ENCODE results near the gene FIG4. TPM values are rescaled to one million over a fixed set of nuclear protein-coding genes. Genes with fewer than 3 reads are reported as not detected.

The FIG4 gene
- total RNA-seq, 1 experiment from 2014 or later, result 21.3 TPM

DNA sequence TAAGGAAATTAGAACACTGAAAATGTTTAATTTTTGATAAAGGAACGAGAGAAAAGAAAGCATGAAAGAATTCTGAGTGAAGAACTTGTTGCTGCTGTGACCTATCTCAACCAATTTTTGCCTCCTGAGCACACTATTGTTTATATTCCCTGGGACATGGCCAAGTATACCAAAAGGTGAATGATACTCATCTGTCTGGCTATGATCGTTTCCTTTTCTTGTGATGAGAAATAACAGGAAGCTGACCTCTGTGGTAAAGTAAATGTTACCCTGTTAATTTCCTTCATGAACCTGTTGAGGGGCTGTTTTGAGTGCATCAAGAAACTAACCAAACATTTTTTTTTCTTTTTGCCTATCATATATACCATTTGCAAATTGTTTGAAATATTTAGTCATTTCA, 69.1 kb downstream of the FIG4 start:
- Mint-ChIP-seq H3K9me3 (peaks cover 36% of the 10 kb centered on the region), H3K27ac (no peak overlapping the region), H3K4me1 (no peaks in the 10 kb centered on the region), H3K36me3 (peaks cover 38% of the 10 kb centered on the region), H3K4me3 (no peak overlapping the region), H3K27me3 (ENCODE audit: low read depth) (no peaks in the 10 kb centered on the region)
- ChIA-PET CTCF (interaction anchor here (1.6 kb wide), 1 partner anchor 23 kb away, joined by 4 read pairs; no protein-coding TSS in a partner anchor), POLR2A (no interaction called here)
- DNase-seq (ENCODE audit: low spot score), result no peak
- TF ChIP-seq TP53 (CRISPR knock-in tag; IDR thresholded peaks at IDR 0.05), result no peak
- no peak for TF ChIP-seq KAT7 (CRISPR knock-in tag; IDR thresholded peaks at IDR 0.05; ENCODE audit: borderline replicate concordance)
- TF ChIP-seq NR1H2 (CRISPR knock-in tag; IDR thresholded peaks at IDR 0.05), result no peak
- no peak for TF ChIP-seq MYBL2 (CRISPR knock-in tag; IDR thresholded peaks at IDR 0.05)
- TF ChIP-seq, protein P1, sequence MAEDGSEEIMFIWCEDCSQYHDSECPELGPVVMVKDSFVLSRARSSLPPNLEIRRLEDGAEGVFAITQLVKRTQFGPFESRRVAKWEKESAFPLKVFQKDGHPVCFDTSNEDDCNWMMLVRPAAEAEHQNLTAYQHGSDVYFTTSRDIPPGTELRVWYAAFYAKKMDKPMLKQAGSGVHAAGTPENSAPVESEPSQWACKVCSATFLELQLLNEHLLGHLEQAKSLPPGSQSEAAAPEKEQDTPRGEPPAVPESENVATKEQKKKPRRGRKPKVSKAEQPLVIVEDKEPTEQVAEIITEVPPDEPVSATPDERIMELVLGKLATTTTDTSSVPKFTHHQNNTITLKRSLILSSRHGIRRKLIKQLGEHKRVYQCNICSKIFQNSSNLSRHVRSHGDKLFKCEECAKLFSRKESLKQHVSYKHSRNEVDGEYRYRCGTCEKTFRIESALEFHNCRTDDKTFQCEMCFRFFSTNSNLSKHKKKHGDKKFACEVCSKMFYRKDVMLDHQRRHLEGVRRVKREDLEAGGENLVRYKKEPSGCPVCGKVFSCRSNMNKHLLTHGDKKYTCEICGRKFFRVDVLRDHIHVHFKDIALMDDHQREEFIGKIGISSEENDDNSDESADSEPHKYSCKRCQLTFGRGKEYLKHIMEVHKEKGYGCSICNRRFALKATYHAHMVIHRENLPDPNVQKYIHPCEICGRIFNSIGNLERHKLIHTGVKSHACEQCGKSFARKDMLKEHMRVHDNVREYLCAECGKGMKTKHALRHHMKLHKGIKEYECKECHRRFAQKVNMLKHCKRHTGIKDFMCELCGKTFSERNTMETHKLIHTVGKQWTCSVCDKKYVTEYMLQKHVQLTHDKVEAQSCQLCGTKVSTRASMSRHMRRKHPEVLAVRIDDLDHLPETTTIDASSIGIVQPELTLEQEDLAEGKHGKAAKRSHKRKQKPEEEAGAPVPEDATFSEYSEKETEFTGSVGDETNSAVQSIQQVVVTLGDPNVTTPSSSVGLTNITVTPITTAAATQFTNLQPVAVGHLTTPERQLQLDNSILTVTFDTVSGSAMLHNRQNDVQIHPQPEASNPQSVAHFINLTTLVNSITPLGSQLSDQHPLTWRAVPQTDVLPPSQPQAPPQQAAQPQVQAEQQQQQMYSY (CRISPR knock-in tag; IDR thresholded peaks at IDR 0.05), result no peak
- no peak for TF ChIP-seq E2F4 (CRISPR knock-in tag; IDR thresholded peaks at IDR 0.05; ENCODE audit: borderline replicate concordance, low read depth)
- TF ChIP-seq, protein P2, sequence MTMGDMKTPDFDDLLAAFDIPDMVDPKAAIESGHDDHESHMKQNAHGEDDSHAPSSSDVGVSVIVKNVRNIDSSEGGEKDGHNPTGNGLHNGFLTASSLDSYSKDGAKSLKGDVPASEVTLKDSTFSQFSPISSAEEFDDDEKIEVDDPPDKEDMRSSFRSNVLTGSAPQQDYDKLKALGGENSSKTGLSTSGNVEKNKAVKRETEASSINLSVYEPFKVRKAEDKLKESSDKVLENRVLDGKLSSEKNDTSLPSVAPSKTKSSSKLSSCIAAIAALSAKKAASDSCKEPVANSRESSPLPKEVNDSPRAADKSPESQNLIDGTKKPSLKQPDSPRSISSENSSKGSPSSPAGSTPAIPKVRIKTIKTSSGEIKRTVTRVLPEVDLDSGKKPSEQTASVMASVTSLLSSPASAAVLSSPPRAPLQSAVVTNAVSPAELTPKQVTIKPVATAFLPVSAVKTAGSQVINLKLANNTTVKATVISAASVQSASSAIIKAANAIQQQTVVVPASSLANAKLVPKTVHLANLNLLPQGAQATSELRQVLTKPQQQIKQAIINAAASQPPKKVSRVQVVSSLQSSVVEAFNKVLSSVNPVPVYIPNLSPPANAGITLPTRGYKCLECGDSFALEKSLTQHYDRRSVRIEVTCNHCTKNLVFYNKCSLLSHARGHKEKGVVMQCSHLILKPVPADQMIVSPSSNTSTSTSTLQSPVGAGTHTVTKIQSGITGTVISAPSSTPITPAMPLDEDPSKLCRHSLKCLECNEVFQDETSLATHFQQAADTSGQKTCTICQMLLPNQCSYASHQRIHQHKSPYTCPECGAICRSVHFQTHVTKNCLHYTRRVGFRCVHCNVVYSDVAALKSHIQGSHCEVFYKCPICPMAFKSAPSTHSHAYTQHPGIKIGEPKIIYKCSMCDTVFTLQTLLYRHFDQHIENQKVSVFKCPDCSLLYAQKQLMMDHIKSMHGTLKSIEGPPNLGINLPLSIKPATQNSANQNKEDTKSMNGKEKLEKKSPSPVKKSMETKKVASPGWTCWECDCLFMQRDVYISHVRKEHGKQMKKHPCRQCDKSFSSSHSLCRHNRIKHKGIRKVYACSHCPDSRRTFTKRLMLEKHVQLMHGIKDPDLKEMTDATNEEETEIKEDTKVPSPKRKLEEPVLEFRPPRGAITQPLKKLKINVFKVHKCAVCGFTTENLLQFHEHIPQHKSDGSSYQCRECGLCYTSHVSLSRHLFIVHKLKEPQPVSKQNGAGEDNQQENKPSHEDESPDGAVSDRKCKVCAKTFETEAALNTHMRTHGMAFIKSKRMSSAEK (CRISPR knock-in tag; IDR thresholded peaks at IDR 0.05; ENCODE audit: borderline replicate concordance), result no peak
- no peak for ATAC-seq

DNA sequence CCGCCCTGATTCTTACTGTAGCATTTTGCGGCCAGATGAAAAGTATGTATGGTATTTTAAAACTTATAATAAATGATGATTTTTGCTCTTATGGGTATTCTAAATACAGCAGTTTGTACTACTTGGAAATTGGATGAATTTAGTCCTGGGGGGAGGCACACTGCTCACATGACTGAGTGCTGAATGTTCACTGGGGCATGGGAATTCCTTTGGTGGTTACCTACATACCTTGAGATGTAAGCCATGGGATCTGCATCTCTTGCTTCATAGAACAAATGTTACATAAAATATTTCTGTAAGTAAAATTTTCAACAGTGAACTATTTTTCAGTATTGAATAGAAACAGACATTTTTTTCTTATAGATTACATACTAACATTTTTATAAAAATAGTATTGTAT, 71.1 kb downstream of the FIG4 start:
- H3K9me3 Mint-ChIP-seq, result peaks cover 19% of the 10 kb centered on the region
- H3K27ac Mint-ChIP-seq, result no peak overlapping the region
- no peak overlapping the region for H3K4me3 Mint-ChIP-seq
- ChIA-PET POLR2A (no interaction called here), CTCF (no interaction called here)
- DNase-seq (ENCODE audit: low spot score) (no peak), ATAC-seq (no peak)
- H3K27me3 Mint-ChIP-seq (ENCODE audit: low read depth), result no peaks in the 10 kb centered on the region
- peaks cover 22% of the 10 kb centered on the region for H3K36me3 Mint-ChIP-seq
- no peaks in the 10 kb centered on the region for H3K4me1 Mint-ChIP-seq
- no peak for TF ChIP-seq SMAD3 (CRISPR knock-in tag; IDR thresholded peaks at IDR 0.05; ENCODE audit: borderline replicate concordance)
- TF ChIP-seq, protein P3, sequence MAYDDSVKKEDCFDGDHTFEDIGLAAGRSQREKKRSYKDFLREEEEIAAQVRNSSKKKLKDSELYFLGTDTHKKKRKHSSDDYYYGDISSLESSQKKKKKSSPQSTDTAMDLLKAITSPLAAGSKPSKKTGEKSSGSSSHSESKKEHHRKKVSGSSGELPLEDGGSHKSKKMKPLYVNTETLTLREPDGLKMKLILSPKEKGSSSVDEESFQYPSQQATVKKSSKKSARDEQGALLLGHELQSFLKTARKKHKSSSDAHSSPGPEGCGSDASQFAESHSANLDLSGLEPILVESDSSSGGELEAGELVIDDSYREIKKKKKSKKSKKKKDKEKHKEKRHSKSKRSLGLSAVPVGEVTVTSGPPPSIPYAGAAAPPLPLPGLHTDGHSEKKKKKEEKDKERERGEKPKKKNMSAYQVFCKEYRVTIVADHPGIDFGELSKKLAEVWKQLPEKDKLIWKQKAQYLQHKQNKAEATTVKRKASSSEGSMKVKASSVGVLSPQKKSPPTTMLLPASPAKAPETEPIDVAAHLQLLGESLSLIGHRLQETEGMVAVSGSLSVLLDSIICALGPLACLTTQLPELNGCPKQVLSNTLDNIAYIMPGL (CRISPR knock-in tag; IDR thresholded peaks at IDR 0.05), result no peak
- TF ChIP-seq GABPB1 (CRISPR knock-in tag; IDR thresholded peaks at IDR 0.05), result no peak
- TF ChIP-seq, protein P4, sequence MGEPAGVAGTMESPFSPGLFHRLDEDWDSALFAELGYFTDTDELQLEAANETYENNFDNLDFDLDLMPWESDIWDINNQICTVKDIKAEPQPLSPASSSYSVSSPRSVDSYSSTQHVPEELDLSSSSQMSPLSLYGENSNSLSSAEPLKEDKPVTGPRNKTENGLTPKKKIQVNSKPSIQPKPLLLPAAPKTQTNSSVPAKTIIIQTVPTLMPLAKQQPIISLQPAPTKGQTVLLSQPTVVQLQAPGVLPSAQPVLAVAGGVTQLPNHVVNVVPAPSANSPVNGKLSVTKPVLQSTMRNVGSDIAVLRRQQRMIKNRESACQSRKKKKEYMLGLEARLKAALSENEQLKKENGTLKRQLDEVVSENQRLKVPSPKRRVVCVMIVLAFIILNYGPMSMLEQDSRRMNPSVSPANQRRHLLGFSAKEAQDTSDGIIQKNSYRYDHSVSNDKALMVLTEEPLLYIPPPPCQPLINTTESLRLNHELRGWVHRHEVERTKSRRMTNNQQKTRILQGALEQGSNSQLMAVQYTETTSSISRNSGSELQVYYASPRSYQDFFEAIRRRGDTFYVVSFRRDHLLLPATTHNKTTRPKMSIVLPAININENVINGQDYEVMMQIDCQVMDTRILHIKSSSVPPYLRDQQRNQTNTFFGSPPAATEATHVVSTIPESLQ (CRISPR knock-in tag; IDR thresholded peaks at IDR 0.05), result no peak
- TF ChIP-seq STAT6 (CRISPR knock-in tag; conservative IDR thresholded peaks at IDR 0.05; ENCODE audit: low read depth), result no peak

Data from WTC11 (cell line).